Keratinocyte (primary cell): ENCODE data around the gene RRP9. TPM values are rescaled to one million over a fixed set of nuclear protein-coding genes. Genes with fewer than 3 reads are reported as not detected.

ENCODE experiments used
- DNase-seq: peaks from one replicate; pipeline ENCODE4 v3.0.0-alpha.2; 2011; ENCODE audit warnings: low read depth, missing footprints, low spot score
- FAIRE-seq: peaks from 2 replicates; lab custom pipeline; 2011; peaks lifted over from hg19 to GRCh38; lab: Jason Lieb, UNC
- H2AFZ ChIP-seq: 2 replicates; pipeline ENCODE4 v1.6.0; 2012; ENCODE audit warnings: low read length, control low read depth, inconsistent platforms; ENCODE audit not compliant: control insufficient read depth
- H3K27ac ChIP-seq: 2 replicates; pipeline ENCODE4 v1.5.1; 2011; ENCODE audit warnings: low read length; ENCODE audit not compliant: control insufficient read depth, insufficient read depth
- H3K27me3 ChIP-seq: 3 replicates; pipeline ENCODE4 v1.6.0; 2011; ENCODE audit warnings: low read length; ENCODE audit not compliant: control insufficient read depth, insufficient read depth; ENCODE audit errors: extremely low read depth
- H3K36me3 ChIP-seq, 2 experiments: 2 replicates in 1 of 2; 3 replicates in 1 of 2; pipeline ENCODE4 v1.5.1; 2011; ENCODE audit warnings: low read length in 2 of 2, mild to moderate bottlenecking in 1 of 2; ENCODE audit not compliant: control insufficient read depth in 2 of 2, insufficient read depth in 2 of 2; ENCODE audit errors: extremely low read depth in 1 of 2
- H3K4me1 ChIP-seq: 3 replicates; pipeline ENCODE4 v1.5.1; 2011; ENCODE audit warnings: low read length; ENCODE audit not compliant: control insufficient read depth, insufficient read depth; ENCODE audit errors: extremely low read depth
- H3K4me2 ChIP-seq: 3 replicates; pipeline ENCODE4 v1.6.0; 2011; ENCODE audit warnings: low read depth, low read length; ENCODE audit not compliant: control insufficient read depth, insufficient read depth; ENCODE audit errors: extremely low read depth
- H3K4me3 ChIP-seq, 3 experiments: fragments of 200-600 bp in 1 of 3; sonication (generic) in 1 of 3; 2 replicates in 2 of 3; 3 replicates in 1 of 3; pipeline ENCODE4 v1.5.1; 2011 to 2016; ENCODE audit warnings: low read length in 3 of 3, mild to moderate bottlenecking in 3 of 3, control low read depth in 2 of 3, inconsistent platforms in 1 of 3, low read depth in 1 of 3, mixed read lengths in 1 of 3, mixed run types in 1 of 3, moderate library complexity in 1 of 3; ENCODE audit not compliant: control insufficient read depth in 2 of 3, insufficient read depth in 2 of 3; ENCODE audit errors: extremely low read depth in 1 of 3
- H3K79me2 ChIP-seq: 2 replicates; pipeline ENCODE4 v1.6.0; 2012; ENCODE audit warnings: low read length; ENCODE audit not compliant: control insufficient read depth, insufficient read depth
- H3K9ac ChIP-seq: 3 replicates; pipeline ENCODE4 v1.6.0; 2011; ENCODE audit warnings: low read length; ENCODE audit not compliant: control insufficient read depth, insufficient read depth; ENCODE audit errors: extremely low read depth
- H3K9me1 ChIP-seq: 3 replicates; pipeline ENCODE4 v1.6.0; 2011; ENCODE audit warnings: low read length; ENCODE audit not compliant: control insufficient read depth, insufficient read depth; ENCODE audit errors: extremely low read depth
- H3K9me3 ChIP-seq: 2 replicates; pipeline ENCODE4 v1.5.1; 2012; ENCODE audit warnings: low read depth, low read length; ENCODE audit not compliant: control insufficient read depth
- H4K20me1 ChIP-seq: 3 replicates; pipeline ENCODE4 v1.6.0; 2011; ENCODE audit warnings: low read length; ENCODE audit not compliant: control insufficient read depth, insufficient read depth; ENCODE audit errors: extremely low read depth
- EZH2 ChIP-seq: IDR thresholded peaks from one replicate; pipeline ENCODE4 v1.6.1; 2012; ENCODE audit warnings: inconsistent platforms, mild to moderate bottlenecking, low read length, moderate library complexity
- dilution Hi-C: fragments of 300-500 bp; cut with MboI; formaldehyde crosslinking; loops from one replicate; pipeline ENCODE4 v1.7.0; 2020; ENCODE audit warnings: low sequenced_read_pairs; ENCODE audit not compliant: extremely low pct_ligation_motif_present
- polyA plus RNA-seq, 5 experiments: library from polyadenylated mRNA; depleted of rRNA in 3 of 5; stranded (reverse) in 3 of 5; stranded (forward) in 1 of 5; unstranded in 1 of 5; fragments of >200 nt; gene quantifications; 1 replicate in 1 of 5; 2 replicates in 3 of 5; 3 replicates in 1 of 5; pipeline versions ENCODE4 v1.2.1 to v1.2.3, GENCODE V29; 2011 to 2012; ENCODE audit warnings: missing spikeins in 2 of 5, low read depth in 1 of 5, low replicate concordance in 1 of 5
- TF ChIP-seq, protein P1 (sequence below), 3 experiments: IDR thresholded peaks in 1 of 3; conservative IDR thresholded peaks in 1 of 3; optimal IDR thresholded peaks in 1 of 3; 2 replicates in 2 of 3; 3 replicates in 1 of 3; pipeline versions ENCODE3 to v1.5.1; 2011; ENCODE audit warnings: low read length in 3 of 3, mild to moderate bottlenecking in 3 of 3, moderate library complexity in 2 of 3, control low read depth in 1 of 3, inconsistent platforms in 1 of 3; ENCODE audit not compliant: insufficient read depth in 2 of 3; ENCODE audit errors: extremely low read depth in 1 of 3

Gene RRP9
- polyA plus RNA-seq, 1 donor (not counting 4 experiments of a cell fraction or from before 2014, with no cell fraction given): 21.8 TPM

DNA sequence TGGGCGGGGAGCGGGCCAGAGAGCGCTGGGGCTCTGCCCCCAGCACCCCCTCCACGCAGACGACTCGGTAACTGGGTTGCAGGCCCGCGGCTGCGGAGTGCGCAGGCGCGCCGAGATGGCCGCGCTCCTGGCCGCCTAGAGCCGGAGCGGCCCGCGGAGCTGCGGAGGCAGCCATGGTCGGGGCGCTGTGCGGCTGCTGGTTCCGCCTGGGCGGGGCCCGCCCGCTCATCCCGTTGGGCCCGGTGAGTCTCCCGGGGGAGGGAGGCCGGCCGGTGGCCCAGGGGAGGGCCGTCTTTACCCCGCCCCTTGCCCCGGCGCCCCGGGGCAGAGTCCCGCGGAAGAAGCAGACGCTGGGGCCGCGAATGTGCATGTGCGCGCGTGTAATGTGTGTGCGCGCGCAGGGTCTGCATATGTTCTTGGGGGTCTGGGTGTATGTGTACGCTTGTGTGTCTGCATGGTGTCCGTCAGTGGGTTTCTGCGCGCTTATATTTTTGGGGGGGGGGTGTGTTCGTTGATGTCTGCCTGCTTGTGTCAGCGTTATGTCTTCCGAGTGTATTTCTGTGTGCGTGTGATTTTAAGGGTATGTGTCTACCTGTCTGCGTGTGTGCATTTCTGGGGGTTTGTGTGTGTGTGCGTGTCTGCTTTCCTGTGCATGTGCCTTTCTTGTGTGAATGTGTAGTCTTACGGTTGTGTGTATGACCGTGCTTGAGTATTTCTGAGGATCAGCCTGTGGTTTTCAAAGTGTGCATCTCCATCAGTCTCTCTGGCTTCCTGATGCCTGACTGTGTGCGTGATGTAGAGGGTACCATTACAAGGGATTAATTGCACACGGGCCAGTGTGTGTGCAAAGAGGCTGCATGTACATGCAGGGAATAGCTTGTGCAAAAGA is 33.5 kb upstream of the RRP9 start, which contains the start of gene ABHD14A:
Gene ABHD14A (plus strand): TSS at position 102 of the 889 bp plus-strand sequence. CDS start 72 bp downstream, at position 174.
- FAIRE-seq: peak; percentile 17
- peak within 1 kb of the TSS; percentile 80 for H2AFZ ChIP-seq
- no peaks in the 10 kb centered on the region for H3K9me3 ChIP-seq
- no peaks in the 10 kb centered on the region for H3K27me3 ChIP-seq
- DNase-seq: peak; percentile 36
- no peaks in the 10 kb centered on the region for H3K36me3 ChIP-seq
- H3K4me1 ChIP-seq: peaks cover 46% of the 10 kb centered on the region
- H4K20me1 ChIP-seq: no peaks in the 10 kb centered on the region
- no peaks in the 10 kb centered on the region for H3K9me1 ChIP-seq
- H3K4me3 ChIP-seq: peak within 1 kb of the TSS; percentile 68 to 94 (median 91)
- H3K79me2 ChIP-seq: peaks cover 4% of the 10 kb centered on the region
- peak within 1 kb of the TSS; percentile 91 for H3K9ac ChIP-seq
- H3K27ac ChIP-seq: peak within 1 kb of the TSS; percentile 78
- dilution Hi-C loops: no loop called here
- peak within 1 kb of the TSS; percentile 97 for H3K4me2 ChIP-seq
- TF ChIP-seq, protein P1, sequence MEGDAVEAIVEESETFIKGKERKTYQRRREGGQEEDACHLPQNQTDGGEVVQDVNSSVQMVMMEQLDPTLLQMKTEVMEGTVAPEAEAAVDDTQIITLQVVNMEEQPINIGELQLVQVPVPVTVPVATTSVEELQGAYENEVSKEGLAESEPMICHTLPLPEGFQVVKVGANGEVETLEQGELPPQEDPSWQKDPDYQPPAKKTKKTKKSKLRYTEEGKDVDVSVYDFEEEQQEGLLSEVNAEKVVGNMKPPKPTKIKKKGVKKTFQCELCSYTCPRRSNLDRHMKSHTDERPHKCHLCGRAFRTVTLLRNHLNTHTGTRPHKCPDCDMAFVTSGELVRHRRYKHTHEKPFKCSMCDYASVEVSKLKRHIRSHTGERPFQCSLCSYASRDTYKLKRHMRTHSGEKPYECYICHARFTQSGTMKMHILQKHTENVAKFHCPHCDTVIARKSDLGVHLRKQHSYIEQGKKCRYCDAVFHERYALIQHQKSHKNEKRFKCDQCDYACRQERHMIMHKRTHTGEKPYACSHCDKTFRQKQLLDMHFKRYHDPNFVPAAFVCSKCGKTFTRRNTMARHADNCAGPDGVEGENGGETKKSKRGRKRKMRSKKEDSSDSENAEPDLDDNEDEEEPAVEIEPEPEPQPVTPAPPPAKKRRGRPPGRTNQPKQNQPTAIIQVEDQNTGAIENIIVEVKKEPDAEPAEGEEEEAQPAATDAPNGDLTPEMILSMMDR (optimal IDR thresholded peaks at IDR 0.05 in 1 of 3, IDR thresholded peaks at IDR 0.05 in 1 of 3, conservative IDR thresholded peaks at IDR 0.05 in 1 of 3; ENCODE audit: extremely low read depth in 1 of 3, insufficient read depth in 2 of 3, low read length in 3 of 3): no peak
- no peak for TF ChIP-seq EZH2

DNA sequence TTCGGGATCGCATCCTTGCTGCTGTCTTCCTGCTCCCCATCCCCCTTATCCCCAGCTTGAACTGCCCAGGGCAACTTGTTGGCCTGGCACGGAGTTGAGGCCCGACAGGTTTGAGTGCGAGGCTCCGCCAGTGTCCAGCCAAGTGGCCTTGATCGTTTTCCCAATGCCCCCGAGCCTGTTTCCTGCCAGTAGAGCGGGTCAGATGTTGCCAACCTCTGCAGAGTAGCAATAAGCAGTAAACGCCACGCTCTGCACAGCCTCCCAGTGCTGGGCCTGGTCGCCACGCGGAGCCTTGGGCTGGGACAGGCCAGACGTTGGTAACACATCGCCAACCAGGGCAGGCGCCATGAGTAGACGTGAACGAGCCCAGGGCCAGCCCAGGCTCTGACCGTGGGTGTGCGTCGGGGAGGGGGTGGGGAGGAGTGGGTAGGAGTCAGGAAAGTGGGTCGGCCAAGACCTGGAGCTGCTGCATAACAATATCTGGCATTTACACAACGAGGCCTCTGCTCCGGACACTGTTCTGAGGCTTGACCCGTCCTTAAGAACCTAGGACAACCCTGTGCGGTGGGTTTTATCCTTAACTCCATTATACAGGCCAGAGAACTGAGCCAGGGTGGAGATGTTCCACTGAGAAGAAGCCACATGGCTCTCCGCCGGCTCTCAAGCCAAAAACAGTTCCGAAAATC is 32.7 kb upstream of the RRP9 start:
- Histone ChIP-seq H3K4me1 (peaks cover 46% of the 10 kb centered on the region), H3K4me2 (peak overlapping the region; percentile 97), H3K27ac (peak overlapping the region; percentile 78), H3K9ac (peak overlapping the region; percentile 91), H4K20me1 (no peaks in the 10 kb centered on the region), H3K9me3 (no peaks in the 10 kb centered on the region), H3K79me2 (peaks cover 4% of the 10 kb centered on the region), H3K9me1 (no peaks in the 10 kb centered on the region), H3K36me3 (no peaks in the 10 kb centered on the region), H2AFZ (peak overlapping the region; percentile 80), H3K4me3 (peak overlapping the region; percentile 24 to 94 (median 31)), H3K27me3 (no peaks in the 10 kb centered on the region)
- TF ChIP-seq EZH2: no peak
- TF ChIP-seq, protein P1 (optimal IDR thresholded peaks at IDR 0.05 in 1 of 3, IDR thresholded peaks at IDR 0.05 in 1 of 3, conservative IDR thresholded peaks at IDR 0.05 in 1 of 3; ENCODE audit: extremely low read depth in 1 of 3, insufficient read depth in 2 of 3, low read length in 3 of 3): peak in 1 of 3 experiments; percentile 7
- dilution Hi-C loops: no loop called here
- DNase-seq (no peak), FAIRE-seq (no peak)
